Measurements from ENCODE around the gene HRCT1.
"Not testable (repeated sequence)": the region's sequence is repeated elsewhere in the genome, so short reads cannot be mapped to it uniquely, and the experiment has no call there.

Gene HRCT1

DNA sequence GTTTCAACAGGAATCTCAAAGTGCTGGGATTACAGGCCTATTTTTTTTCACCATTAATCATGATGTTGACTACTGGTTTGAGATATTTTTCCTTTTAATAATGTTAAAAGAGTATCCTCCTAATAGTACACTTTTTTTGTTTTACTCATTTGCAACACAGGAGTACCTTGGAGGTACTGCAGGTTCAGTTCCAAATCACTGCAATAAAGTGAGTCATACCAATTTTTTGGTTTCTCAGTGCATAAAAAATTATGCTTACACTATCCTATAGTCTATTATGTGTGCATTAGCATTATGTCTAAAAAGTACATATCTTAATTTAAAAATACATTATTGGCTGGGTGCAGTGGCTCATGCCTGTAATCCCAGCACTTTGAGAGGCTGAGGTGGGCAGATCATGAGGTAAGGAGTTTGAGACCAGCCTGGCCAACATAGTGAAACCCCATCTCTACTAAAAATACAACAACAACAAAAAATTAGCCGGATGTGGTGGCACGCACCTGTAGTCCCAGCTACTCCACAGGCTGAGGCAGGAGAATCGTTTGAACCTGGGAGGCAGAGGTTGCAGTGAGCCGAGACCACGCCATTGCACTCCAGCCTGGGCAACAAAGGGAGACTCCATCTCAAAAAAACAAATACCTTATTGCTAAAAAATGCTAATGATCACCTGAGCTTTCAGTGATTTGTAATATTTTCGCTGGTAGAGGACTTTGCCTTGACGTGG is 8.5 kb upstream of the HRCT1 start:
- DNase-seq = not testable (repeated sequence)

DNA sequence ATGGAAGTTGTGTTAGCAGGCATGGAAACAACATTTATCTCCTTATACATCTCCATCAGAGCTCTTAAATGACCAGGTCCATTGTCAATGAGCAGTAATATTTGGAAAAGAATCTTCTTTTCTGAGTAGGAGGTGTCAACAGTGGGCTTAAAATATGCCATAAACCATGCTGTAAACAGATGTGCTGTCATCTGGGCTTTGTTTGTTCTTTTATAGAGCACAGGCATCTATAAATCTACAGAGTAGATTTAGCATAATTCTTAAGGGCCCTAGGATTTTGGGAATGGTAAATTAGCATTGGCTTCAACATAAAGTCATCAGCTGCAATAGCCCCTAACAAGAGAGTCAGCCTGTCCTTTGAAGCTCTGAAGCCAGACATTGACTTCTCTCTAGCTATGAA is 7.7 kb upstream of the HRCT1 start:
- no peak for DNase-seq

DNA sequence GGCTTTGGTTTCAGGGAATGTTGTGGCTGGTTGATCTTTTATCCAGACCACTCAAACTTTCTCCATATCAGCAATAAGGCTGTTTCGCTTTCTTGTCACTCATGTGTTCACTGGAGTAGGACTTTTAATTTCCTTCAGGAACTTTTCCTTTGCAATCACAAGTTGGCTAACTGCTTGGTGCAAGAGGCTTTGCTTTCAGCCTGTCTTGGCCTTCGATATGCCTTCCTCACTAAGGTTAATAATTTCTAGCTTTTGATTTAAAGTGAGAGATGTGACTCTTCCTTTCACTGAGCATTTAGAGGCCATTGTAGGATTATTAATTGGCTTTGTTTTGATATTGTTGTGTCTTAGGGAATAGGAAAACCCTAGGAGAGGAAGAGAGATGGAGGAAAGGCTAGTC is 7.0 kb upstream of the HRCT1 start:
- no peak for DNase-seq

DNA sequence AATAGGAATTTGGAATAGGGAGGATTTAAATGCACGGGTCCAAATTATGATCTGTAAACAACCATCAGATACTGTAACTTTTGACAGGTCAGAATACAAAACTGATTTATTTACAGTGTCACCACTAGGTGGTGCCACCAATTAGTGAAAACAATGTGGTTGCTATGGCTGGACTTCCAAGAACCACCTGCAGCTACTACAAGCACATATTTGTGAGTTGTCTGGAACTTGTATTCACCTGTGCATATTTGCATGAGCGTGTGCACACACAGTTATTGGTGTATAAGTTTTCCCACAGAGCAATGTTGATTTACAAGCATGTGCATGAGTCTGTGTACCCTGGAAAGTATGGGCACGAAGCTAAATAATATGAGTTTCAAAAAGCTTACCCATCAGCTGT is 3.0 kb upstream of the HRCT1 start:
- DNase-seq = no peak

DNA sequence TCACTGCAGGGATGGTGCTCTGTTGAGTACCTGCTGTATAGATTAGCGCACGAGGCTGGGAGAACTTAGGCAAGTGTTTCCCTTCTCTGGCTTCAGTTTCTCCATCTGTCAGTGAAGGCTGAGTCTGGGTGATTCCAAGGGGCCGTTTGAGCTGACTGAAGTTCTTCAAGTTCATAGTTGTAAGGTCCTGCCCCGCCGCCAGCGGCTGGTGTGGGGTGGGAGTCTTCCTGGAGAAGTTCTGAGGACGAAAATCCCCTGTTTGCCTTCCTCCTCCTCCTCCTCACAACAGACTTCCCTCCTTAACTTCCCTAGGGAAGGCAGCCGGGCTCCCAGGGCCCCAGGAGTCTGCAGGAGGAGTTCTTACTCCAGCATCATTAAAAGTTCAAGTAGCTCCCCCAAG is 1.7 kb upstream of the HRCT1 start:
- no peak for DNase-seq

DNA sequence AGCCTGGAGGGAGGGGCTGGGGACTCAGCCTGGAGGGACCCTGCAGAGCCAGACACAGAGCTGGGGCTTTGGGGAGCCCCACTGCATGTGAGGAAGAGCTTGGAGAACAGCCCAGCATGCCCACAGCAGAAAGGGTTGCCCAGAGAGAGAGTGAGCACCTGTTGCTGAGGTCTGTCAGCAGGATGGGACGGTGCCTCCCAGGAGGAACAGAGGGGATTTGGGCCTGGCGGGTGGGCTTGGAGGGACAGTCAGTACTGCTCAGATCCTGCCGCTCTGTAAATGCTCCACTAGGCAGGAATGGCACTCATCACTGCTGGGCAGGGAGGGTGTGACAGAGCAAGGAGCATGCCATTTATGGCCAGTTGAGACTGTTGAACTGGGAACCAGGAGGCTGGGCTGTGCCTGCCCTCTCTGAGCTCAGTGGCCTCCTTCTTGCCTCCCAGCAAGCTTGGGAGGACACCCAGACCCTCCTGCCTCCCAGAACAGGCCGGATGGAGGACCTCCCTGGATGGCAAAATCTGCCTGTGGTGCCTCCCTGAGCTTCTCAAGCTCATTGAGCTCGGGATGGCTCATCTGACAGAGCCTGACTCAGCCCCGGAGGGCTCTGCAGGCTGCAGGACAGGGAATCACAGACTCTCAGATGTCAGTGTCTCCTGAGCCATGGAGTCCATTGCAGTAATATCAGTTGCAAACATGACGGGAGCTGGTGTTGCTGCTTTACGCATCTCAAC is 786 bp upstream of the HRCT1 start:
- DNase-seq = no peak

DNA sequence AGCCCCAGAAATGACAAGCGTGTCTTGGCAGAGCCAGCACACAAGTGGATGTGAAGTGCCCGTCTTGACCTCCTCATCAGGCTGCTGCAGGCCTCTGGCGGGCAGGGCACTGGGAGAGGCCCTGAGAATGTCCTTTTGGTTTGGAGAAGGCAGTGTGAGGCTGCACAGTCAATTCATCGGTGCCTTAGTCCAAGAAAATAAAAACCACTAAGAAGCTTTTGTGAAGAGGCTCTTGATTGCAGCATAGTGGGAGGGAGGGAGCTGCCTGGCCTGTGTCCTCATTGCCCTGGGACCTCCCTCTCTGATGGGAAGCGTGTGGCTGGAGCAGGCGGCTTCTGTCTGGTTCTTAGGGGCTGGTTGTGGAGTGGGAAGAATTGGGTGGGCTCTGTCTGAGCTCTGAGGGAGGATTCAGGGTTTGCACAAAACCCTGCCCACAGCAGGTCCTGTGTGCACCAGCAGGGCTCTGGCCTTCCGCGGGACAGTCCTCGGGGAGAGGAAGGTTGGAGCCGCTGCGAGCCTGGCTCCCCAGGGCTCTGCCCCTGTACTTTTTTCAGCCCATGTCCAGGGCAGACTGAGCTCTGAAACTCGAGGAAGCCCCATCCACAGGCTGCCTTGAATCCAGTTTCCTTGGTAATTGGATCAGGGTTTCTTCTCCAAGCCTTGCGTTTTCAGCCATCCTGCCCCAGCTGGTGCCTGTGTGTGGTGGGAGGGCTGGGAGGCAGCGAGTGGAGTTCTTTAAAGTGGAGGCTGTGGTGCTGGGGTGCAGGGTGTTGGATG is 1.1 kb downstream of the HRCT1 start:
- DNase-seq = no peak

DNA sequence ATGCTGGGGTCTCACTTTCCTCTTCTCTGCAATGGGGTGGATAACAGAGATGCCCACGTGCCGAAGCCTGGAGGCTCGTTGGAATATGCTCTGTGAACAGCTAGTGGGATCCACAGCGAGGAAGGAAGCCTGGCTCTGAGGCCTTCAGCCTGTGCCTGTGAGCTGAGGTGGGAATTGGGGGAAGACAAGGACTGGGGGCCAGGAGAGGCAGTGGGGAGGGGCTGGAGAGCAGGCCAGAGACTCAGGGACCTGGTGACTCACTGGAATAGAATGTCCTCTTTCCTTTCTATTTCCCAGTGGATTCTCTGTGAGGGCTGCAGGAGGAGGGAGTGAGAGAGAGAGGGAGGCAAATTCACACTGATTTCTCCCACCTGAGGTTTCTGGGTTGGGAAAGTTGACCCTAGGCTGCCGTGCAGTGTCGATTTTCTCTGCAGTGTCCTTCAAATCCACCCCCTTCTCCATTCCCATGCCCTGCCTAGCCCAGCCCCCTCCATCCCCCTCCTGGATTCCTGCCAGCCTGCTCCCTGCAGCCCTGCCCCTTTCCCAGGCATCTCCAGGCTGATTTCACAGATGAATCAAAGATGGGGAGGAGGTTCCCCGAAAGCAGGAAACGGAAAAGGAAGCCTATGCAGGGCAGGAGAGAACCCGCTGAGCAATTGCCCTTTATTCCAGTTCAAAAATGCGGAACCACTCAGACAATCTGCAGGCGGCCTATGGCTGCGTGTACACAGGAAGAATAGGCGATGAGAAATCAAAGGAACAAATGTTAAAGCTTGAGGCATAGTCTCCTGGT is 1.9 kb downstream of the HRCT1 start:
- no peak for DNase-seq

DNA sequence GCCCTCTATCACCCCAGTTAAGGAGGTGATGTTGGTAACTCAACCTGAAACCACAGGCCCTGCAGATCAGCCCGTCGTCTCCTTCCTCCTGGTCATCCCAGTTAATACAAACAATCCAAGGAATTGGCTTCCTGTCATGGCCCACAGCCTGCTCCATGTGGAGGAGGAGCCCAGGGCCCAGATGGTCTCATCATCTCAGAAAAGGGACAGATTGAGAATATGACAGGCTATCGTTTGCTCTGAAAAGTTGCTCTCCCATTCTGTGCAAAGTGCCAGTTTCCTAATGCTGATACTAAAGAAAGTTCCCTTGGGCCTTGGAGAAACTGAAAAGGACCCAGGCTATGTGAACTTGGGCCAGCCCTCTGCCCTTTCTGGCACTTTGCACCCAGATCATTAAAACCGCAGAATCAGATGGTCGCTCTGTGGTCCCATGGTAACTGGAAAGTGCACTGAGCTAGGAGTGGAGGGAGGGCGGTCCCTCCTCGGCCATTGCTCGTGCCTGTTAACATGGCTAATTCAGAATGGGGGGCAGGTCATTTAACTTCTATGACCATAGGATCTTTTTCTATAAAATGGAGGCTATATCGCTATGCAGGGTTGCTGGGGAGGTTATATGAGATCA is 2.6 kb downstream of the HRCT1 start:
- DNase-seq = no peak

DNA sequence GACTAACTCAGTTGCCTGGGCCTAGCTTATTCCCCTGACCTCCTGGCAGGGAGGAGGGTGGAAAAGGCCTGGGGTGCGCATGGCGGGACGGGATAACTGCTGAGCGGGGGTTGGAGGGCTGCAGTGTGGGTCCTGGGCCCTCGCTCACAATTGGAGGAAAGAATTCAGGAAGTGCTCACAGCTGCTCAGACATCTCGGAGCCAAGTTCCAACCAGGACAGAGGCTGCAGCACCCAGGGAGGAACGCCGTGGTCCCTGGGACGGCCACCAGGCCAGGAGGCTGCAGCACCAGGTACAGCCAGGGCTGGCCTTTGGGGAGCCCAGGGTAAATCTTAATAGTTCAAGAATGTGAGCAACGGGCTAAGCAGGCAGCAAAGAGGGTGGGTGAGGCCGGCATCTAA is 3.3 kb downstream of the HRCT1 start, which contains the start of gene SPAAR:
SPAAR (plus strand) TSS at position 217 of the 400 bp plus-strand sequence. CDS start 974 bp downstream, outside the sequence.
- DNase-seq = no peak

DNA sequence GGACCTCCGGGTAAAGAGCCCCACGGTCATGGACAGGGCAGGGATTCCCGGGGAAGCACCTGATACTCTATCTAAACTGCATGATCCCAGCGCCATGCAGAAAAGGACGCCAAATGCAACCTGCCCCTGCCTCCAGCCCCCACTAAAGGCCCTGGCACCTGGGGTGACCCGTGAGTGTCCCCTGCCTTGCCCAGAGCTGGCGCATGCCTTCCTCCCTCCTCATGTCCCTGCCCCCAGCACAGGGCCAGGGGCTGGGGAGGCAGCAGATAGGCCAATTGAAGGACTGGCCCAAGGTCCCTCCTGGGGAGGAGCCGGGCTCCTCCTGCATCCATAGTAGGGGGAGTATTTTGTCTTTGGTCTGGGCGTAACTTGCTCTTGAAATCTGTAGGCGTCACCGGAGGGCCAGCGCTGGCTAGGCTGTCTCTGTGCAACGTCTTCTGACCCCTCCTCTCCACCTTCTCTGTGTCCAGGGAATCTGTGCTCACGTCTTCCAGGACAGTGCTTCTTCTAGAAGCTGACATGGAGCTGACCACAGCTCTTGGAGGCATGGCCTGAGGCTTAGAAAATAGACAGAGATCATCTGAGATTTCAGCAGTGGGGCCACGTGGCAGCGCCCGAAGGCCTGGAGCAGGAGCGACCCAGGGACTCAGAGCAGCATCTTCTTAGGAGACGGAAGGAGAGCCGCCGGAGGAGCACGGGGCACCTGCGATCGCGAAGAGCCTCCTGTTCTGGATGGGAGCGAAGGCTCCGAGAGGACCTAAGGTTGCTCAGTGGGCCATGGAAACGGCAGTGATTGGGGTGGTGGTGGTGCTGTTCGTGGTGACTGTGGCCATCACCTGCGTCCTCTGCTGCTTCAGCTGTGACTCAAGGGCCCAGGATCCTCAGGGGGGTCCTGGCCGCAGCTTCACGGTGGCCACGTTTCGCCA is 3.9 kb downstream of the HRCT1 start:
- DNase-seq = no peak

DNA sequence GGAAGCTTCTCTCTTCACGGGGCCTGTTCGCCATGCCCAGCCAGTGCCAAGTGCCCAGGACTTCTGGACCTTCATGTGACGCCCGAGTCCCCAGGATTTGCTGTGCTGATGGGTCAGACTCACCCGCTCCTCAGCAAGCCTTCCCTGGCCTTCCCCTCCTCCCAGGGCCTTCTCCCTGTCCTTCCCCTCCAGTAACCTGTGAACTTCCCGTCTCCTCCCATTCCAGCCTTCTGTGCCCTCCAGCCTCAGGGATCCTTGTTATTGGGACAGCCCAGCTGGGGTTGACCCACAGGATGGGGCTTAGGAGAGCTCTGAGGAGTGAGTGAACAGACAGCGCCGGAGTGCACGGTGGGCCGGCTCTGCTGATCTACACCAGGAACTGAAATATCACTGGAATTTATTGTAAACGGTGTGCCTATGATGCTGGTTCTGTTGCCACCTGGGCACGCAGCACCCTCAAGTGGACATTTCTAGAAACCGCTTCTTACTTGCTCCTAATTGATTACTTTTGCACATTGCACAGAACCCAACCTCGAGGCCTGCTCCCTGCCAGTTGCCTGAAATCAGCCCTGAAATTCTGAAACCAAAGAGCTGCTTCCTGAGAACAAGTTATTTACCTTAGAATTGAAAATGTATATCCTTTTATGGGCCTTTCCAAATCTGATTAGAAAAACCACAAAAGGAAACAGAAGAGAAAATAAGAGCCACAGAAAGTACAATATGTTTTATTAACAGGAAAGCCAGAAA is 4.8 kb downstream of the HRCT1 start:
- DNase-seq = no peak

DNA sequence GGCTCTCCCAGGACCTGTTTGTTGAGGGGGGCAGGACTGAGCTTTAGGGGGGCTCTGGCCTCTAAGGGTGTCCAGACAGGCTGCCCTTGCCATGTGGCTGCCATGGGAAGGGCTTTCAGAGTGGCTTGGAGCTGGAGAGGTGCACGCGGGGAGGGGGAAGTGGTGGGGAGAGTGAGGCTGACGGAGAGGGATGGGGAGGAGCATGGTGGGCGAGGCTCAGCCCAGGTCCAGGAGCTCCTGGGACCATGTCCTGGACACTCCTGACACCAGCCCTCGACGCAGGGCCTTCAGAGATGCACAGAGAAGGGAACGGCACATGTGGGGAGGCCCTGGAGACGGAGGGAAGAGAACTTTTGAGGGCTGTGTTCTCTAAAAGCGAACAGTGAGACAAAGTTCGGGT is 5.7 kb downstream of the HRCT1 start:
- no peak for DNase-seq

DNA sequence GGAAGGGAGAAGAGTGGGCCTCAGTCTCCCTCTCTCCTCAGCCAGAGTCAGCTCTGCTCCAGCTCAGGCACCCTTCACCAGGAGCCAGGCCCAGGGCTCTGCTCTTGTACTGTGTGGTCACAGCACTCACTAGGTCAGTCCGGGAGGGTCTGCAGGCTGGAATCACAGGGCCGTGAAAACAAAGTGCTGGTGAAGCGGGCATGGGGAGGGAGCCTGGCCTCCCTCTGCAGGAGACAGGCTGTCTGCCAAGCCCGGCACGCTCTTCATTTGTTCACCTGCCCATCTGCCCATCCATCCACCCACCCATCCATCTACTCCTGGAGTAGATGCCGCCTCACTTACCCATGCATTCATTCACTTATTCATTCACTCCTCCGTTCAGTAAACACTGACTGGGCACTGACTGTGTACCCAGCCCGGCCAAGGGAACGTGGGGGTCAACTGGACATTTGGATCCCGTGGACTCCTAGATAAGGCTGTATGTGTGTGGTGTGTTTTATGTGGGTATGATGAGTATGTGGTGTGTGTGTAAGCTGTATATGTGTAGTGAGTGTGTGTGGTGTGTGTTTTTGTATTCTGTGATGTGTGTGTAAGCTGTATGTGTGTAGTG is 6.9 kb downstream of the HRCT1 start:
- no peak for DNase-seq

DNA sequence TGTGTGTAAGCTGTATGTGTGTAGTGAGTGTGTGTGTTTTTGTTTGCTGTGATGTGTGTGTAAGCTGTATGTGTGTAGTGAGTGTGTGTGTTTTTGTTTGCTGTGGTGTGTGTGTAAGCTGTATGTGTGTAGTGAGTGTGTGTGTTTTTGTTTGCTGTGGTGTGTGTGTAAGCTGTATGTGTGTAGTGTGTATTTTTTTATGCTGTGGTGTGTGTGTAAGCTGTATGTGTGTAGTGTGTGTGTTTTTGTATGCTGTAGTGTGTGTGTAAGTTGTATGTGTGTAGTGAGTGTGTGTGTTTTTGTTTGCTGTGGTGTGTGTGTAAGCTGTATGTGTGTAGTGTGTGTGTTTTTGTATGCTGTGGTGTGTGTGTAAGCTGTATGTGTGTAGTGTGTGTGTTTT is 7.4 kb downstream of the HRCT1 start:
- DNase-seq = not testable (repeated sequence)

DNA sequence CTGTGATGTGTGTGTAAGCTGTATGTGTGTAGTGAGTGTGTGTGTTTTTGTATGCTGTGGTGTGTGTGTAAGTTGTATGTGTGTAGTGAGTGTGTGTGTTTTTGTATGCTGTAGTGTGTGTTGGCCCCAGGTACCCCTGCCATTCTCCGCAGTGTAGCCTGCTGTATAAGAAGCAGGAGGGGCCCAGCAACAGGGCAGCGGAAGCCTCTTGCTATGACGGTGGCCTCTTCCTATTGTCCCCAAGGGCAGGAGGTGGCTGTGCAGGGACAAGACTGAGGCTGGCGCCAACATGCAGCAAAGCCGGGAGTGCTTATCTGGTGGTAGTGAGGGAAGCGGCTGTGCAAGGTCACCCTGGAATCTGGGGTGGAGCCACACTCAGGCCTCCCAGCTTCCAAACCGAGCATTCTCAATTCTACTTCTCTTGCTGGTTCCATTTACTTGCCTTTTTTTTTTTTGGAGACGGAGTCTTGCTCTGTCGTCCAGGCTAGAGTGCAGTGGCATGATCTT is 8.4 kb downstream of the HRCT1 start:
- no peak for DNase-seq

DNA sequence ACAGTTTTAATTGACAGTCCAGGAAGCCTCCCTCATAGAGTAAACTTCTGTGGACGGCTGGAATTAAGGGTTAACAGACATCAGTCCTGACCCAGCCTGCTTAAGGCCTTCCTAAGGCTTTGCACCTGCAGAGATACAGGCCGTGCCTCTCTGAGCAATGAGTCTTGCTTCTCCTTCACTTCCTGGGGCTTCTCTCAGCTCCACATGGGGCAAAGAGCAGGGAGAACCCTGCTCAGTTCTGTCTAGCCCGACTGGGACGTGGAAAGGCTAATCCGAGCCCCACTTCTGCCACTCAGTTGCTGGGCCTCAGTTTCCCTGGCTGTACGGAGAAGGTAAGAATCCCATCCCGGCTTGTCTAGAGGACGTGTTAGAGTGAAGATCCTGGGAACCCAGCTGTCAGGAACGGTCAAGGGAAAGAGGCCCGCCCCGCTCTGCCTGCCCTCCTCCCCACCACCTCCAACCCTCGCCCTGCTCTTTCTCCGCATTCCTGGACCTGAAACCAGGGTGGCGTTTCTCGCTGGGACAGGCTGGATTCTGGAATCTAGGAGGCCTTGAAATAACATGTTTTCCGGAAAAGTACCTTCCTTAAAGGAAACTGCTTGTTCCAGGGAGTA is 9.8 kb downstream of the HRCT1 start:
- no peak for DNase-seq

DNA sequence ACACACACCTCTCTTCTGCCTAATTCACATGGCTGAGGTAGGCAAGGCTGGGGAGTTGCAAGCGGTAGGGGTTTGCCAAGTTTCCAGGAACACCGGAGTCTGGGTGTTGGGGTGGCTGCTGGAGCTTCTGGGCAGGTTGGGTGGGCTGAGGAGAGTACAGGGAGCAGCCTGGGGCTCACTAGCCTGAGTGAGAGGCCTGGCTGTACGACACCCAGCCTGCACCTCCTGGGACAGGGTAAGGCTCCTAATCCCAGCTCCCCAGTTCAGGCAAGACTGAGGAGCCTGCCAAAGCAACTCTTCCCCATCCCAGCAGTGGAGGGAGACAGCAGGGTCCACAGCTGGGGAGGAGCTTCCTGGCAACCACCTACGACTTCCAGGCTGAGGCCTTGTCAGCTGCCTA is 11.3 kb downstream of the HRCT1 start:
- no peak for DNase-seq

DNA sequence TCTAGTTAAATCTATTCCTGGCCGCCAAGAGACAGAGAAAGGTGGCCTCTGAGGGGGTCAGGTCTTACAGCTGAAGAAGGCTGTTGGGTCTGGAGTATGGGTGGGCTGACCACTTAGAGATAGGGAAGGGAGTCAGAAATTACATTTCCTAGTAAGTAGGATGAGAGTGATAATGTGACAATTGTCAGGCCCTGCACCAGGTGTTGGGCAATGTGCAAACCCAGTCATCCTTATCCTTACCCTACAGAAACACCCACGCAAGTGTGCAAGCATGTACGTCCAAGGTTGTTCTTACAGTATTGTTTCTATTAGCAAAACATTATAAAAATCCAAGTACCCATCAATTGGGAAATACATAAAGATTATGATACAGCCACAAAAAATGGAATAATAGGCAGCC is 12.8 kb downstream of the HRCT1 start:
- DNase-seq = no peak
